ENCODE results near the gene TUBA4A.

Gene TUBA4A

GRCh38 chr2:219253753-219254589, at the start of gene TUBA4A:
TSS of gene TUBA4A (minus strand) at chr2:219253918. CDS start at chr2:219253858, 60 bp downstream.
- peak; percentile 88 to 89 for DNase-seq (ENCODE audit: low read depth in 1 of 2, low spot score in 1 of 2)

- no peak for DNase-seq (ENCODE audit: low read depth in 1 of 2, low spot score in 1 of 2)
Observed at GRCh38 chr2:219302412-219302968, 48.8 kb upstream of the TUBA4A start.

DNA sequence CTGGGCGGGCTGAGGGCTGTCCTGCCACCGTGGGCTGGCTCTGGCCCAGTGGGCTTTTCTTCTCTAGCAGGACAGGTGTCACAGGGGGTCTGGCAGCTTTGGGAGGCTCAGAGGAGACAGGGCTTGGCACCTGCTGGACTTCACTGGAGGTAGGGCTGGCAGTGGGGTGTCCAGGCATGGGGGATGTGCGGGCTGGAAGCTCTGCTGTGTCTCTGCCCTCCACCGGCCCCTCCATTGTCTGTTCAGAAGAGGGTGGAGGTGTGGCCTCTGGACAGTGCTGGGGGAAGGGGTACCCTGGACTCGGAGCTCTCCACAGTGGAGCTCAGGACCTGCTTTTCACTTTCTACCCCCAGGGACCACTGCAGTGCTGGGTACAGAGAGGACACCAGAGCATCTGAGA, 46.3 kb upstream of the TUBA4A start:
- no peak for DNase-seq (ENCODE audit: low read depth in 1 of 2, low spot score in 1 of 2)

- DNase-seq (ENCODE audit: low read depth in 1 of 2, low spot score in 1 of 2) = no peak
Observed at GRCh38 chr2:219299372-219299760, 45.6 kb upstream of the TUBA4A start.

DNA sequence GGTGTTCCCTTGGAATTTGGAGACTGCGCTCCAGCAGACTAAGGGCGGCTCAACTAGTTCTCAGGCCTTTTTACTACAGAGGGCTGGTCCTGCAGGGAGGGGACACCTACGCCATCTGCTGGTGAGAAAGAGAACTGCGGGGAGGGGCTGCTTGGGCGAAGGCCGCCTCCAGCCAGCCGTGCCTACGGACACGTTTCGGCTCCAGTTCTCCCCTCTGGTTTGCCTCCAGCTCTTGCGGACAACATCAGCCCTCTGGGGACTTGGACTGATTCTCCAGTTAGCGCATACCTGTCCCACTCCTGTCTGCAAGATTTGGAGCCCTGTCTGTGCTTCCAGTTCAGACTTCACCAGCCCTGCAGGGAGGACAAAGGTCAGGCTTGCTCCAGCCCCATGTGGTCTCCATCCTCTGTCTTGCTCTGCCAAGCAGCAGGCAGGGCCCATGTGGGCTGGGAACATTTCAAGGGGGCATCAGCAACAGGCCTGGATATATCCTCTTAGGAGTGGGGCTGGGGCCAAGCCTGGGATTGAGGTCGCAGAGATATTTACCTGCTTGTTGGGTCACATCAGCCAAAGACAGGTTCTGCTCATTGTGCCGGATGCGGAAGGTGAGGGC, 45.1 kb upstream of the TUBA4A start:
- peak; percentile 78 to 84 for DNase-seq (ENCODE audit: low read depth in 1 of 2, low spot score in 1 of 2)

- DNase-seq (ENCODE audit: low read depth in 1 of 2, low spot score in 1 of 2) = no peak
Observed at GRCh38 chr2:219297766-219298456, 44.2 kb upstream of the TUBA4A start.

DNA sequence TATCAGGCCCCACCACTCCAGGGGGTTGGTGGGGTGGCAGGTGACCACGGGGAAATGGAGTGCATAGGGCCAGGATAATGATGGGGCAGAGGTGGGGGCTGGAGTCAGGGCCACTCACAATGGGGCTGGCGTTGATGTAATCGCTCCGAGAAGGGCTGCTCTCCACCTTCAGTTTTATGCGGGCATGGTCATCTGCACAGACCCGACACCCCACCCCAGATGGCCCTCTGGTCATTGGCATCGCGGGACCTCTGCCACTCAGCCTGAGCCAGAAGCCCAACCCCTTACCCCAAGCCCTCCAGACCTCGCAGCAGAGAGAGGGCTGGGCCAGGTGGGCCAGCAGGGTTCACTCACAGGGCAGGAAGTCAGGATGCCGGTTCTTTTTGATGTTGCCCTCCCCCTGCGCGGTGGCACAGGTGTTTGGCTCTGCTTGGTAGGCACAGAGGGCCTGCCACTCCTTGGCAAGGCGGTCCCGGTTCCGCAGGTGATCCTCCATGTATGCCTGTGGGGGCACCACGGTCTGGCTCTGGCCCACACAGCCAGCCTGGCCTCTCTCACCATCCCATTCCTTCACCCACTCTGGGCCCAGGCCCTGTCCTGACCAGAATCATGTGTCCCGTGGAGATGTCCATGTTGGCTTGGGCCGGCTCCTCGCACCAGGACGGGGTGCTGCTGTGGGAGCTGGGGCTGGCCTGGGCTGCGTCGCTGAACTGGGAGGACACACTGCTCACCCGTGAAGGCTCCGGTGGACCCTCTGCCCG, 43.1 kb upstream of the TUBA4A start:
- no peak for DNase-seq (ENCODE audit: low read depth in 1 of 2, low spot score in 1 of 2)

- DNase-seq (ENCODE audit: low read depth in 1 of 2, low spot score in 1 of 2) = no peak
Observed at GRCh38 chr2:219296142-219296541, 42.4 kb upstream of the TUBA4A start.

GRCh38 chr2:219294356-219295351, 40.9 kb upstream of the TUBA4A start:
- peak; percentile 78 to 87 for DNase-seq (ENCODE audit: low read depth in 1 of 2, low spot score in 1 of 2)

- no peak for DNase-seq (ENCODE audit: low read depth in 1 of 2, low spot score in 1 of 2)
Observed at GRCh38 chr2:219293736-219294231, 40.1 kb upstream of the TUBA4A start.

DNA sequence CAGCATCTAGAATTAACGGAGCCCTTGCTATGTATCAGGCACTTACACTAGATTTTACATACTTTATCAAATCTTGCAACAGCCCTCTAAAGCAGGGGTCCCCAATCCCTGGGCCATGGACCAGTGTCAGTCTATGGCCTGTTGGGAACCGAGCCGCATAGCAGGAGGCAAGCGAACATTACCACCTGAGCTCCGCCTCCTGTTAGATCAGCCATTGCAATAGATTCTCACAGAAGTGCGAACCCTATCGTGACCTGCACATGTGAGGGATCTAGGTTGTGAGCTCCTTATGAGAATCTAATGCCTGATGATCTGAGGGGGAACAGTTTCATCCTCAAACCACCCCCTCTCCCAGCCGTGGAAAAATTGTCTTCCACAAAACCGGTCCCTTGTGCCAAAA, 38.9 kb upstream of the TUBA4A start:
- DNase-seq (ENCODE audit: low read depth in 1 of 2, low spot score in 1 of 2) = no peak

- no peak for DNase-seq (ENCODE audit: low read depth in 1 of 2, low spot score in 1 of 2)
Observed at GRCh38 chr2:219291910-219292490, 38.3 kb upstream of the TUBA4A start.

DNA sequence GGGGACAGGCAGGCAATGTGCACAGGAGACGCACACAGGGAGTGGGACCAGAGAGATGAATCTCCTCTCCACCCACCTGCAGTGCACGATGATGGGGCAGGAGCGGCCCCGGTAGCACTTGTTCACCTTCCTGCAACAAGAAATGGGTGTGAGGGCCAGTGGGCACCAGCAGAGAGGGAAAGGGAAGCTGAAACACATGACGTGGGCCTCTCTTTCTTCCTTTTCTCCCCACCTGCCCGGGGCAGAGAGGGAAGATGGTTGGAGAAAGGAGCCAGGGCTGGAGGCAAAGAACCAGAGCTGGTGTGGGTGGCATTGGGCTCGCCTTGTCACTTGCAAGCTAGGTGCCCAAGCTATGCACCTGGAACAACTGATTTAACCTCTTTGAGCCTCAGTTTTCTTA, 37.7 kb upstream of the TUBA4A start:
- DNase-seq (ENCODE audit: low read depth in 1 of 2, low spot score in 1 of 2) = no peak

DNA sequence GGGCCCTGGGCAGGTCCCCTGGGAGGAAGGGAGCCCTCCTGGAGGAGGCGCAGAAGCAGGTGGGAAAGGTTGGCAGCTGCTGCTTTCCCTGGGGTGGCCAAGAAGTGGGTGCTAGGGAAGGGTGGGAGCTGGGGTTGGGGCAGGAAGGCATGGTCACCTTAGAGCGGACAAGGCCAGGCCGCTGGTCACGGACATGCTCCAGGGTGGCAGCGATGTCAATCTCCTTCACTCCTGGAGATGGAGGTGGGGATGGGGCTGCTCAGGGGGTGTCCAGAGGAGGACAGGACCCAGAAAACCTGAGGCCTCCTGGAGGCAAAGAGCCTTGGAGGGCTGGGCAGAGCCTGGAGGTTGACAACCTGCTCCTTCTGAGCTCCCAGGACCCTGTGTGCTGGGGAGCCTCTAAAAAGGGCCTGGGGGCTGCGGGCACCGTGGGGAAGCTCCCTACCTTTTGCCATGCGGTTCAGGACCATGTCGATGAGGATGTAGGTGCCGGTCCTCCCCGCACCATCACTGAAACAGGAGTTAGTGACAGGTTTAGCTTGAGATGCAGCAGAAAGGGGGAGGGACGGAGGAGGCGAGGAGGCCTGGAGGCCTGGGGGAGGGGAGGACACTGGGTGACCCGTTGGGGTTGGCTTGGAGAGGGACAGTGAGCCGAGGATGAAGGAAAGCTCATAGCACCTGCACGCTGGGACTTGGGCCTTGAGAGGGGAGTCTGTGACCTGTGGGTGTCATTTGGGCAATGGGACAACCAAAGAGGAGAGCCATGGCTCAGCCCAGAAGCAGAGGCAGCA, 36.9 kb upstream of the TUBA4A start:
- DNase-seq (ENCODE audit: low read depth in 1 of 2, low spot score in 1 of 2) = no peak

GRCh38 chr2:219289537-219290361, 36.0 kb upstream of the TUBA4A start:
- DNase-seq (ENCODE audit: low read depth in 1 of 2, low spot score in 1 of 2) = no peak

DNA sequence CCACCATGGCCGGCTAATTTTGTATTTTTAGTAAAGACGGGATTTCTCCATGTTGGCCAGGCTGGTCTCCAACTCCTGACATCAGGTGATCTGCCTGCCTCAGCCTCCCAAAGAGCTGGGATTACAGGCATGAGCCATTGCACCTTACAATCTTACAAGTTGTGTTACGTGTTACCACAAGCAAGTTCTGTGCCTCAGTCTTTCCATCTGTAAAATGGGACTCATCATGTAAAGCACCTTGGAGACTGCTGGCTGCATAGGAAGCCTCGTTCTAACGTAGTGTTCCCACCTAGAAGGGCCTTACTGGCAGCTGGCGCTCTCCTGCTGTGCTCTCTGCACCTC, 35.4 kb upstream of the TUBA4A start:
- no peak for DNase-seq (ENCODE audit: low read depth in 1 of 2, low spot score in 1 of 2)

DNA sequence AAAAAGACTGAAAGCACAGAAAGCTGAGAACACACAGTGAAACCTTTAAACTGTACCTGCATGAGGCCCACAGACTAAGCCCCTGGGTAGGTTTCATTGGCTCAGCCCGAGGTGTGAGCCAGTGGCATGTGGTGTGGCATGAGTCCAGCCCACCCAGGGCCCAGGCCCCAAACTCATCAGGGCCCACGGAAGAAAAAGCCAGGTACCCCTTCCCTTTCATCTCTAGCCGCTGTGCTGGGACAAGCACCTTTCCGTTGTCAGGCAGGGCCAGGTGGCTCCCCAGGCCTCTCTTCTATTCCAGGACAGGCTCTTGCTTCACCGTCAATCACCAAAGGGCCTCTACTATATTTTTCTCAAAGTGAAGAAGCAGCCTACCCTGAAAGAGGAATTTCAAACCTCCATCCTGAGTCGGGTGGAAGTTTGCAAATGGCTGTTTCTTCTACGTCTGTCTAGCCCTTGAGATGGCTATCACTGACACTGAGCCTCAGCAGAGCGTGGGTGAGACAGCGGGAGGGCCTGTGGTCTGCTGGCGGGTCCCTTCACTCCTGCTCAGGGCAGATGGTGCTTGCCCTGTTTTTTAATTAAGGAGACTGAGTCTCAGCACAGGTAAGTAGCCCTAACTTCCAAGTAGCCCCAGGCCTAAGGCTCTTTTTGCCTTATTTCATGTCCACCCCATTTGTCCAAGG, 34.0 kb upstream of the TUBA4A start:
- no peak for DNase-seq (ENCODE audit: low read depth in 1 of 2, low spot score in 1 of 2)
